Neuron (in vitro differentiated cells): ENCODE data around the gene HSPA5.
"Not testable (repeated sequence)": the region's sequence is repeated elsewhere in the genome, so short reads cannot be mapped to it uniquely, and the experiment has no call there.

Source experiments
- H2AFZ ChIP-seq: one replicate; pipeline ENCODE4 v1.6.1; 2013; ENCODE audit warnings: low read depth, mild to moderate bottlenecking, inconsistent platforms, low read length, moderate library complexity
- H3K27me3 ChIP-seq: one replicate; pipeline ENCODE4 v1.6.1; 2013; ENCODE audit warnings: low read length; ENCODE audit not compliant: insufficient read depth
- H3K36me3 ChIP-seq: one replicate; pipeline ENCODE4 v1.6.1; 2013; ENCODE audit warnings: low read length; ENCODE audit not compliant: insufficient read depth
- H3K4me1 ChIP-seq: one replicate; pipeline ENCODE4 v1.6.1; 2013; ENCODE audit warnings: low read length; ENCODE audit not compliant: insufficient read depth
- H3K4me3 ChIP-seq: 2 replicates; pipeline ENCODE4 v1.5.1; 2013; ENCODE audit warnings: mild to moderate bottlenecking, low read length, moderate library complexity
- H3K9me3 ChIP-seq: one replicate; pipeline ENCODE4 v1.6.1; 2013; ENCODE audit warnings: low read length

The HSPA5 gene

DNA sequence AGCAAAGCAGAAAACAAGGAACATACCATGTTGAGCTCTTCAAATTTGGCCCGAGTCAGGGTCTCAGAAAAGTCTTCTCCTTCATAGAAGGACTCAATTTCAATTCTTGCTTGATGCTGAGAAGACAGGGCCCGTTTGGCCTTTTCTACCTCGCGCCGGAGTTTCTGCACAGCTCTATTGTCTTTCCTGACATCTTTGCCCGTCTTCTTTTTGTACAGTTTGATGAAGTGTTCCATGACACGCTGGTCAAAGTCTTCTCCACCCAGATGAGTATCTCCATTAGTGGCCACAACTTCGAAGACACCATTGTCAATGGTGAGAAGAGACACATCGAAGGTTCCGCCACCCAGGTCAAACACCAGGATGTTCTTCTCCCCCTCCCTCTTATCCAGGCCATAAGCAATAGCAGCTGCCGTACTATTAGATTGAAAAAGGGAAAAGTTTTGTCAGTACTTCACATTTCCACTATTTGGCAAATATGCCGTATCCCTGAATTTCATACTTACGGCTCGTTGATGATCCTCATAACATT is 2.2 kb downstream of the HSPA5 start:
- Histone ChIP-seq H2AFZ (no peak overlapping the region), H3K27me3 (no peaks in the 10 kb centered on the region), H3K36me3 (peaks cover 52% of the 10 kb centered on the region), H3K4me3 (peak overlapping the region; percentile 59), H3K9me3 (no peaks in the 10 kb centered on the region), H3K4me1 (peaks cover 43% of the 10 kb centered on the region)

DNA sequence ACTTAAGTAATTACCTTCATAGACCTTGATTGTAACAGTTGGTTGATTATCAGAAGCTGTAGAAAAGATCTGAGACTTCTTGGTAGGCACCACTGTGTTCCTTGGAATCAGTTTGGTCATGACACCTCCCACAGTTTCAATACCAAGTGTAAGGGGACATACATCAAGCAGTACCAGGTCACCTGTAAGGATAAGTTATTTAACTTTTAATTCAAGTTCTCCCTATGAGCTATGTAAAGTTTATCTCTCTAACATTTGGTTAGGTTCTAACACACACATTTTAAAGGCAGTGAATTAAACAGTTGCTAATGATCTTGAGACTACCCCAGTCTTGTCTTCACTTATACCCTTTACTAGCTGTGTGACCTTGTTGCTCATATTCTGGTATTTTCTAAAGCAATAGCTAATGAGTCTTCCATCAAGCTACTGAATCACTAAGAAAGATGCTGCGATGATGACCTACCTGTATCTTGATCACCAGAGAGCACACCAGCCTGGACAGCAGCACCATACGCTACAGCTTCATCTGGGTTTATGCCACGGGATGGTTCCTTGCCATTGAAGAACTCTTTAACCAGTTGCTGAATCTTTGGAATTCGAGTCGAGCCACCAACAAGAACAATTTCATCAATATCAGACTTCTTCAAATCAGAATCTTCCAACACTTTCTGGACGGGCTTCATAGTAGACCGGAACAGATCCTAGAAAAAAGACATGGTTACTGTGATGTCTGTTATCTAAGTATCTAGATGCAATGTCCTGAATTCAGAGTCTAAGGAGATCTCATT is 2.8 kb downstream of the HSPA5 start:
- Histone ChIP-seq H3K36me3 (peaks cover 55% of the 10 kb centered on the region), H3K4me1 (peaks cover 43% of the 10 kb centered on the region), H3K9me3 (no peaks in the 10 kb centered on the region), H2AFZ (no peak overlapping the region), H3K4me3 (peak overlapping the region; percentile 18), H3K27me3 (no peaks in the 10 kb centered on the region)

DNA sequence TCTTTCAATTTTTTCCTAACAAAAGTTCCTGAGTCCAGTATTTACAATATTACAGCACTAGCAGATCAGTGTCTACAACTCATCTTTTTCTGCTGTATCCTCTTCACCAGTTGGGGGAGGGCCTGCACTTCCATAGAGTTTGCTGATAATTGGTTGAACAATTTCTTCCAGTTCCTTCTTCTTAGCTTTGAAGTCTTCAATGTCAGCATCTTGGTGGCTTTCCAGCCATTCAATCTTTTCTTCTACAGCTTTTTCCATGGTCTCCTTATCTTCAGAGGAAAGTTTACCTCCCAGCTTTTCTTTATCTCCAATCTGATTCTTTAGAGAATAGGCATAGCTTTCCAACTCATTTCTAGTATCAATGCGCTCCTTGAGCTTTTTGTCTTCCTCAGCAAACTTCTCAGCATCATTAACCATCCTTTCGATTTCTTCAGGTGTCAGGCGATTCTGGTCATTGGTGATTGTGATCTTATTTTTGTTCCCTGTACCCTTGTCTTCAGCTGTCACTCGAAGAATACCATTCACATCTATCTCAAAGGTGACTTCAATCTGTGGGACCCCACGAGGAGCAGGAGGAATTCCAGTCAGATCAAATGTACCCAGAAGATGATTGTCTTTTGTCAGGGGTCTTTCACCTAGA is 4.5 kb downstream of the HSPA5 start:
- Histone ChIP-seq H3K4me1 (peaks cover 38% of the 10 kb centered on the region), H3K36me3 (peaks cover 63% of the 10 kb centered on the region)
- H3K9me3 ChIP-seq, H3K4me3 ChIP-seq, H3K27me3 ChIP-seq, H2AFZ ChIP-seq: not testable (repeated sequence)

DNA sequence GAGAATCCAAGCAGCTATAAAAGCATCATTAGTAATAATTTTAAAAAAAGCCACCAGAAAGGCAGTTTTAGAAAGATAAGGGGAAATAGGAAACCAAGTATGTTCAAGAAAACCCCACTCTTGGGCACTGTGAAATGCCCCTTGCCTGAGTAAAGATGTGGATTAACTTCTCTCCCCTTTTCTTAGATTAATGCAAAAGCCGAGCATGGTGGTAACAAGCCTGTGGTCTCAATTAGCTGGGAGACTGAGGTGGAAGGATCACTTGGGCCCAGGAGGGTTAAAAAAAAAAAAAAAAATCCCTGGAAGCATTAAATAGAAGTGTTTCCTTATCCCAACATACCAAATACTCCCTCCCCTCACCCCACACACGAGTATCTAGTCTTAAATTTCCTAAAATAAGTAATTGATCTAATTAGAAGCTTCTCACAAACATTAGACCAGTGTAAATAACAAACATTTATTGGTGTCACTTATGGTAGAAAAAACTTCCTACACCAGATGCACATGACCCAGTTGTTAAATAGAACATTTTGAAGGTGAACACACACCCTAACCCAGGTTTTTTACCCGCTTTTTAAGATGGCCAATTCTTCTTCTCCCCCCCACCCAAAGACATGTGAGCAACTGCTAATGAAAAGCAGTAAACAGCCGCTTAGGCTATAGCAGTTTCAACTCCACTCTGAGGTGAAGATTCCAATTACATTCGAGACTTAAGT is 5.2 kb downstream of the HSPA5 start:
- Histone ChIP-seq H3K36me3 (peaks cover 63% of the 10 kb centered on the region), H3K9me3 (no peaks in the 10 kb centered on the region), H2AFZ (no peak overlapping the region), H3K4me1 (peaks cover 38% of the 10 kb centered on the region), H3K4me3 (no peak overlapping the region), H3K27me3 (no peaks in the 10 kb centered on the region)

DNA sequence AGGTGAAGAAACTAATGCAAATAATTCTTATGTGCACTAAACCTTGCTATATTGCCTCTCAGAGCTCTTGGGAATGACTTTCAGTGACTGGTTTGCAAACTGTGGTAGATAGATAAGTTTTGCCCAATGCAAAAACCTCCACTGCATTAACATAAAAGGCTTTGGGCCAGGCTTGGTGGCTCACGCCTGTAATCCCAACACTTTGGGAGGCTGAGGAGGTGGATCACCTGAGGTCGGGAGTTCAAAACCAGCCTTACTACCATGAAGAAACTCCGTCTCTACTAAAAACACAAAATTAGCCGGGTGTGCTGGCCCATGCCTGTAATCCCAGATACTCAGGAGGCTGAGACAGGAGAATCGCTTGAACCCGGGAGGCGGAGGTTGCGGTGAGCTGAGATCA is 7.0 kb downstream of the HSPA5 start:
- Histone ChIP-seq H3K4me1 (peaks cover 26% of the 10 kb centered on the region), H3K36me3 (peaks cover 65% of the 10 kb centered on the region)
- H3K9me3 ChIP-seq, H2AFZ ChIP-seq, H3K27me3 ChIP-seq, H3K4me3 ChIP-seq: not testable (repeated sequence)

DNA sequence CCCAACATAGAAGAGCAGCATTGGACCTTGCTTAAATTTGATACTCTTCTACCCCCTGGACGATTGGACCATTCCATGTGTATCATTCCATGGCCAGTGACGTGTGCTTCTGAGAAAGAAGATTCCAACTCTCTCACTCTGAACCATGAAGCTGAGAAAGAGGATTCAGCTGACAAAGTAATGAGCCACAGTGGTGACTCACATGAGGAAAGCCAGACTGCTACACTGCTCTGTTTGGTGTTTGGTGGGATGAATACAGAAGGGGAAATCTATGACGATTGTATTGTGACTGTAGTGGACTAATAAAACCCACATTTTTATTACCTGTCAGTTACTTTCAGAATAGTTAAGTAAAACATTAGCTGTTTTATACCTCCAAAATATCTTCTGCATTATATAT is 7.5 kb downstream of the HSPA5 start:
- H3K36me3 ChIP-seq: peaks cover 61% of the 10 kb centered on the region
- peaks cover 22% of the 10 kb centered on the region for H3K4me1 ChIP-seq
- H2AFZ ChIP-seq: no peak overlapping the region
- H3K4me3 ChIP-seq: no peak overlapping the region
- no peaks in the 10 kb centered on the region for H3K27me3 ChIP-seq
- H3K9me3 ChIP-seq: no peaks in the 10 kb centered on the region

DNA sequence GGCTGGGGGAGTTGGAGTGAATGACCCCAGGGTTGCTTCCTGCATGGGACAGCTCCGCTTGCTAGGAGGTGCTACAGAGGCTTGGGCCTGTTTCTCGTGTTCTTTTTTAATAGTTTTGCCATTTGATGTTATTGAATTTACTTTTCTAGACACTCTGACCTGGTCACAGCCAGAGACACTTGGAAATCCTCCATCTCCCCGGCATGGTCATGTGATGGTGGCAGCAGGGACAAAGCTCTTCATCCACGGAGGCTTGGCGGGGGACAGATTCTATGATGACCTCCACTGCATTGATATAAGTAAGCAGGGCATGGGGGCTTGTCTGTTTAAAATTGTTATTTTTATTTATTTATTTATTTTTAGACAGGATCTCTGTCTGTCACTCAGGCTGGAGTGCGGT is 13.4 kb downstream of the HSPA5 start:
- H3K4me1 ChIP-seq: no peaks in the 10 kb centered on the region
- H3K36me3 ChIP-seq: peaks cover 22% of the 10 kb centered on the region
- H3K27me3 ChIP-seq: no peaks in the 10 kb centered on the region
- H2AFZ ChIP-seq: no peak overlapping the region
- no peak overlapping the region for H3K4me3 ChIP-seq
- H3K9me3 ChIP-seq: no peaks in the 10 kb centered on the region

DNA sequence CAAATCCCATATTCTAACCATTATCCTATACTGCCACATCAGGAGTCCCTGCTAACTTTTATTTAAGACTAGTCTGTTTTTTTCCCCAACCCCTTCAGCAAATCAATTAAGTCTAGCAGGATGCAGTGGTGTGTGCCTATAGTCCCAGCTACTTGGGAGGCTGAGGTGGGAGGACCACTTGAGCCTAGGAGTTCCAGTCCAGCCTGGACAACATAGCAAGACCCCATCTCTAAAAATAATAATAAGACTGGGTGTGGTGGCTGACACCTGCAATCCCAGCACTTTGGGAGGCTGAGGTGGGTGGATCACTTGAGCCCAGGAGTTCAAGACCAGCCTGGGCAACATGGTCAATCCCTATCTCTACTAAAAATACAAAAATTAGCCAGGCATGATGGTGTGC is 16.3 kb downstream of the HSPA5 start:
- H3K4me1 ChIP-seq, H3K4me3 ChIP-seq, H3K27me3 ChIP-seq, H3K9me3 ChIP-seq, H2AFZ ChIP-seq: not testable (repeated sequence)
- peaks cover 24% of the 10 kb centered on the region for H3K36me3 ChIP-seq

DNA sequence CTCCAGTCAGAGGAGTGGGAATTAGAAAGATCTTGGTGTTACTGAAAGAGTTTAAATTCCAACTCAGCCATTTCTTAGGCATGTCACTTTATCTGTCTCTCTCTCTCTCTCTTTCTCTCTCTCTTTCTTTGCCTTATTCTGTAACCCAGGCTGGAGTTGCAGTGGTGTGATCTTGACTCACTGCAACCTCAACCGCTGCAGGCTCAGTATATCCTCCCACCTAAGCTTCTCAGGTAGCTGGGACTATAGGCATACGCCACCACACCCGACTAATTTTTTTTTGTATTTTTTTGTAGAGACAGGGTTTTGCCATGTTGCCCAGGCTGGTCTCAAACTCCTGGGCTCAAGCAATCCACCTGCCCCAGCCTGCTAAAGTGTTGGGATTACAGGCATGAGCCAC is 22.5 kb downstream of the HSPA5 start:
- H3K4me3 ChIP-seq: no peak overlapping the region
- H3K9me3 ChIP-seq: no peaks in the 10 kb centered on the region
- H3K27me3 ChIP-seq: no peaks in the 10 kb centered on the region
- no peaks in the 10 kb centered on the region for H3K4me1 ChIP-seq
- H3K36me3 ChIP-seq: peaks cover 25% of the 10 kb centered on the region
- H2AFZ ChIP-seq: no peak overlapping the region

DNA sequence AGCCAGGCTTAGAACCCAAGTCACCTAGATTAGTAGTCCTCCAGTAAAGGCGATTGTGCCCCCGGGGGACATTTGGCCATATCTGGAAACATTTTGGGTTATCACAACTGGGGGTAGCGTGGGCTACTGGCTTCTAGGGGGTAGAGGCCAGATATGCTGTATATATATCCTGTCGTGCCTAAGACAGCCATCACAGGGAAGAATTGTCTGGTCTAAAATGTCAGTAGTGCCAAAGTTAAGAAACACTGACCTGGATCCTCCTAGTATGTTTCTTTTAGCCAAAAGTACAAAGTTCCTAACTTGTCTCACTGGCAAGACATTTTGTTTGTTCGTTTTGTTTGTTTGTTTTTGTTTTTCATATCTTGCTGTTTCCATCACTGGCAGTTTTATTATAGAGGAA is 27.0 kb downstream of the HSPA5 start:
- no peaks in the 10 kb centered on the region for H3K9me3 ChIP-seq
- H3K4me1 ChIP-seq: no peaks in the 10 kb centered on the region
- H3K27me3 ChIP-seq: no peaks in the 10 kb centered on the region
- no peak overlapping the region for H2AFZ ChIP-seq
- no peak overlapping the region for H3K4me3 ChIP-seq
- H3K36me3 ChIP-seq: peaks cover 25% of the 10 kb centered on the region

DNA sequence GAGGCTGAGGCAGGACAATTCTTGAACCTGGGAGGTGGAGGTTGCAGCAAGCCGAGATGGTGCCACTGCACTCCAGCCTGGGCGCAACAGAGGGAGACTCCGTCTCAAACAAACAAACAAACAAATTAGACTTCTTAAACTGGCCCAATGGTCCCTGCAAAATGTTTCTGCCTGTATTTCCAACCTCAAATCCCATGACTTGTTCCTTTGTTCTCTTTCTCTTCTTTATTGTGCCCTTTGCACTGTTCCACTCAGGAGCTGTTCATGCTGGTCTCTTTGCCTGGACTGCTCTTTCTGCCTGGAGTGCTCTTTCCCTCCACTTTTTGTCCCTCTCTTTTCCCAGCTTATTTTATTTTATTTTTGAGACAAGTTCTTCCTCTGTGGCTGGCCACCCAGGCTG is 36.7 kb downstream of the HSPA5 start:
- Histone ChIP-seq H2AFZ (no peak overlapping the region), H3K27me3 (no peaks in the 10 kb centered on the region), H3K4me1 (peaks cover 5% of the 10 kb centered on the region), H3K9me3 (no peaks in the 10 kb centered on the region), H3K4me3 (no peak overlapping the region), H3K36me3 (peaks cover 20% of the 10 kb centered on the region)

DNA sequence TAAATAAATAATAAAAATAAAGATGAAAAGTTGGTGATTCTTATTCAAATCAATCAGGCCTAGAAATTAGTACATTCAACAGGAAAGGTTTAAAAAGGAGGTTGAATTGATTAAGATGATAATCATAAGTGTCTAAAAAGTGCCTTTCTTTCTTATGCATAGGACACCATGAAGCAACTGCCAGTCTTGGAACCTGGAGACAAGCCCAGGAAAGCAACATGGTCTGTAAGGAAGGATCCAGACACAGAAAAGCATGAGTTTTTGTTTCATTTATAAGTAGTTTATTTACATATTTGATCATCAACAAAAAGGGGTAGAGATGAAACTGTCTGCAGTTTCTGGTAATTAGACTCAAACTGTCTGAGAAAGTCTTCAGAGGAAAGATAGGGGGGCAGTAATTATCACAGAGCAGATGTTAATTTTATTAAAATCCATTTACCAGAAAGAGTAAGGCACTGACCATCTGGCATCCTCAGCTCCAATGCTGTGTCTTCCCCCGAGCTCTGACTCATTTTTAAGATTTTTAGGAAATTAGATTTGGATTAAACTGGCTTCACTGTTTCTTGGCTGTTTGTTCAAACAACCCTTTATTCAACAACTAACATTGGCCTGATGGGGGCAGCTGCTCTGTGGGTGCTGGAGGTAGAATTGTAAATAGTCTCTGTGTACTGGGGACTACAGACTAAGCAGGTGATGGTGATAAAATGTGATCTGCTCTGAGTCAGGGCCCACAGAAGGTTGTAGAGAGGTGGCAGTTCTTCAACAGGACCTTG is 38.1 kb downstream of the HSPA5 start:
- H3K36me3 ChIP-seq: peaks cover 17% of the 10 kb centered on the region
- no peaks in the 10 kb centered on the region for H3K9me3 ChIP-seq
- no peak overlapping the region for H2AFZ ChIP-seq
- H3K27me3 ChIP-seq: no peaks in the 10 kb centered on the region
- H3K4me1 ChIP-seq: peaks cover 5% of the 10 kb centered on the region
- no peak overlapping the region for H3K4me3 ChIP-seq
